Liver (tissue), 3 donors: Measurements from ENCODE around the gene ARHGAP9.

Source experiments
- FOXA1 ChIP-seq: IDR thresholded peaks from 2 replicates; pipeline ENCODE4 v1.6.1; 2016; ENCODE audit warnings: antibody characterized with exemption
- FOXA2 ChIP-seq: IDR thresholded peaks from 2 replicates; pipeline ENCODE4 v1.6.1; 2016; ENCODE audit warnings: antibody characterized with exemption
- GABPA ChIP-seq, 2 donors: IDR thresholded peaks in 1 of 2; conservative IDR thresholded peaks in 1 of 2; 2 replicates each; pipeline ENCODE4 v1.6.1; 2016; ENCODE audit warnings: antibody characterized with exemption in 2 of 2, mild to moderate bottlenecking in 1 of 2, moderate library complexity in 1 of 2
- JUND ChIP-seq, 2 donors: IDR thresholded peaks; 2 replicates each; pipeline ENCODE4 v1.6.1; 2016; ENCODE audit warnings: antibody characterized with exemption in 2 of 2
- RAD21 ChIP-seq, 2 donors: IDR thresholded peaks; 2 replicates each; pipeline ENCODE4 v1.6.1; 2016; ENCODE audit warnings: antibody characterized with exemption in 2 of 2, mild to moderate bottlenecking in 2 of 2
- RXRA ChIP-seq, 2 donors: IDR thresholded peaks; 2 replicates each; pipeline ENCODE4 v1.6.1; 2017 to 2018; ENCODE audit warnings: antibody characterized with exemption in 2 of 2, mild to moderate bottlenecking in 1 of 2
- TF ChIP-seq, protein P1 (sequence below): IDR thresholded peaks from 2 replicates; pipeline ENCODE4 v1.6.1; 2016; ENCODE audit warnings: antibody characterized with exemption, mild to moderate bottlenecking
- TF ChIP-seq, protein P2 (sequence below): fragments of 150-350 bp; IDR thresholded peaks from 2 replicates; pipeline ENCODE4 v1.5.1; 2017; ENCODE audit warnings: improper control_type of control experiment, low read depth, low read length; ENCODE audit not compliant: missing input control
- TF ChIP-seq, protein P3 (sequence below): IDR thresholded peaks from 2 replicates; pipeline ENCODE4 v1.6.1; 2016; ENCODE audit warnings: antibody characterized with exemption
- TF ChIP-seq, protein P4 (sequence below): IDR thresholded peaks from 2 replicates; pipeline ENCODE4 v1.6.1; 2016; ENCODE audit warnings: antibody characterized with exemption
- donor health status: healthy.
- donor health status: healthy.

DNA sequence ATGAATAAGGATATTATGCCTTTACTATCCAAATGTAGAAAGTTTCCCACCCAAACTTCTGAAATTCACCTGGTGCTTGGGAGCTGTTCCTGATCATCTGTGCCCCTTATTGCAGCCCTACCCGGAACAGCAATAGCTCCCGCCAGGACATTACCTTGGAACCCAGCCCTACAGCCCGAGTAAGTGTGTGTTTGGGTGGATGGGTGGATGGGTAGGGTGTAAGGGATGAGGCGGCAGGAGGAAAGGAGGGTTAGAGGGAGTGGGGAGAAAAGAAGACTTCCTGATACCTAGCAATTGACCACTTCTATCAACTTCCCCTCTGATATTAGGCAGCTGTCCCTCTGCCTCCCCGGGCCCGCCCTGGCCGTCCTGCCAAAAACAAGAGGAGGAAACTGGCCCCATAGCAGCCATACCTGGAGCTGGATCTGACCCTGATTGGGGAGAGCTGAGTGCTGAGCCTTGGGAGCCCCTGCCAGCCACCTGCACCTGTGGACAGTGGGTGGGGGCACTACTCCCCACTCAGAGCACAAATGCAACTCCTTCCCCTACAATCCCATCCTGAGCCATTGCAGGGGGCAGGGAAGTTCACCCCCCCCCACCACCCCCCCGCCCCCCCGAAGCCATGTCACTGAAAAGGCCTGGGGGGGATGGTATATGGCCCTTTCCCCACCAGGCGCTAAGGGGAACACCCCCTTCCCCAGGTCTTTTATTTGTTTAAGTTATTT lies 49.3 kb upstream of the ARHGAP9 start:
- no peak for TF ChIP-seq JUND (IDR thresholded peaks at IDR 0.05)
- TF ChIP-seq, protein P1, sequence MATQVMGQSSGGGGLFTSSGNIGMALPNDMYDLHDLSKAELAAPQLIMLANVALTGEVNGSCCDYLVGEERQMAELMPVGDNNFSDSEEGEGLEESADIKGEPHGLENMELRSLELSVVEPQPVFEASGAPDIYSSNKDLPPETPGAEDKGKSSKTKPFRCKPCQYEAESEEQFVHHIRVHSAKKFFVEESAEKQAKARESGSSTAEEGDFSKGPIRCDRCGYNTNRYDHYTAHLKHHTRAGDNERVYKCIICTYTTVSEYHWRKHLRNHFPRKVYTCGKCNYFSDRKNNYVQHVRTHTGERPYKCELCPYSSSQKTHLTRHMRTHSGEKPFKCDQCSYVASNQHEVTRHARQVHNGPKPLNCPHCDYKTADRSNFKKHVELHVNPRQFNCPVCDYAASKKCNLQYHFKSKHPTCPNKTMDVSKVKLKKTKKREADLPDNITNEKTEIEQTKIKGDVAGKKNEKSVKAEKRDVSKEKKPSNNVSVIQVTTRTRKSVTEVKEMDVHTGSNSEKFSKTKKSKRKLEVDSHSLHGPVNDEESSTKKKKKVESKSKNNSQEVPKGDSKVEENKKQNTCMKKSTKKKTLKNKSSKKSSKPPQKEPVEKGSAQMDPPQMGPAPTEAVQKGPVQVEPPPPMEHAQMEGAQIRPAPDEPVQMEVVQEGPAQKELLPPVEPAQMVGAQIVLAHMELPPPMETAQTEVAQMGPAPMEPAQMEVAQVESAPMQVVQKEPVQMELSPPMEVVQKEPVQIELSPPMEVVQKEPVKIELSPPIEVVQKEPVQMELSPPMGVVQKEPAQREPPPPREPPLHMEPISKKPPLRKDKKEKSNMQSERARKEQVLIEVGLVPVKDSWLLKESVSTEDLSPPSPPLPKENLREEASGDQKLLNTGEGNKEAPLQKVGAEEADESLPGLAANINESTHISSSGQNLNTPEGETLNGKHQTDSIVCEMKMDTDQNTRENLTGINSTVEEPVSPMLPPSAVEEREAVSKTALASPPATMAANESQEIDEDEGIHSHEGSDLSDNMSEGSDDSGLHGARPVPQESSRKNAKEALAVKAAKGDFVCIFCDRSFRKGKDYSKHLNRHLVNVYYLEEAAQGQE, result no peak
- no peak for TF ChIP-seq FOXA1
- TF ChIP-seq, protein P2, sequence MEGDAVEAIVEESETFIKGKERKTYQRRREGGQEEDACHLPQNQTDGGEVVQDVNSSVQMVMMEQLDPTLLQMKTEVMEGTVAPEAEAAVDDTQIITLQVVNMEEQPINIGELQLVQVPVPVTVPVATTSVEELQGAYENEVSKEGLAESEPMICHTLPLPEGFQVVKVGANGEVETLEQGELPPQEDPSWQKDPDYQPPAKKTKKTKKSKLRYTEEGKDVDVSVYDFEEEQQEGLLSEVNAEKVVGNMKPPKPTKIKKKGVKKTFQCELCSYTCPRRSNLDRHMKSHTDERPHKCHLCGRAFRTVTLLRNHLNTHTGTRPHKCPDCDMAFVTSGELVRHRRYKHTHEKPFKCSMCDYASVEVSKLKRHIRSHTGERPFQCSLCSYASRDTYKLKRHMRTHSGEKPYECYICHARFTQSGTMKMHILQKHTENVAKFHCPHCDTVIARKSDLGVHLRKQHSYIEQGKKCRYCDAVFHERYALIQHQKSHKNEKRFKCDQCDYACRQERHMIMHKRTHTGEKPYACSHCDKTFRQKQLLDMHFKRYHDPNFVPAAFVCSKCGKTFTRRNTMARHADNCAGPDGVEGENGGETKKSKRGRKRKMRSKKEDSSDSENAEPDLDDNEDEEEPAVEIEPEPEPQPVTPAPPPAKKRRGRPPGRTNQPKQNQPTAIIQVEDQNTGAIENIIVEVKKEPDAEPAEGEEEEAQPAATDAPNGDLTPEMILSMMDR, result no peak
- TF ChIP-seq, protein P3, sequence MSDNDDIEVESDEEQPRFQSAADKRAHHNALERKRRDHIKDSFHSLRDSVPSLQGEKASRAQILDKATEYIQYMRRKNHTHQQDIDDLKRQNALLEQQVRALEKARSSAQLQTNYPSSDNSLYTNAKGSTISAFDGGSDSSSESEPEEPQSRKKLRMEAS, result no peak
- TF ChIP-seq RAD21 (IDR thresholded peaks at IDR 0.05), result no peak
- TF ChIP-seq GABPA (IDR thresholded peaks at IDR 0.05 in 1 of 2, conservative IDR thresholded peaks at IDR 0.05 in 1 of 2), result no peak
- no peak for TF ChIP-seq RXRA (IDR thresholded peaks at IDR 0.05)
- TF ChIP-seq, protein P4, sequence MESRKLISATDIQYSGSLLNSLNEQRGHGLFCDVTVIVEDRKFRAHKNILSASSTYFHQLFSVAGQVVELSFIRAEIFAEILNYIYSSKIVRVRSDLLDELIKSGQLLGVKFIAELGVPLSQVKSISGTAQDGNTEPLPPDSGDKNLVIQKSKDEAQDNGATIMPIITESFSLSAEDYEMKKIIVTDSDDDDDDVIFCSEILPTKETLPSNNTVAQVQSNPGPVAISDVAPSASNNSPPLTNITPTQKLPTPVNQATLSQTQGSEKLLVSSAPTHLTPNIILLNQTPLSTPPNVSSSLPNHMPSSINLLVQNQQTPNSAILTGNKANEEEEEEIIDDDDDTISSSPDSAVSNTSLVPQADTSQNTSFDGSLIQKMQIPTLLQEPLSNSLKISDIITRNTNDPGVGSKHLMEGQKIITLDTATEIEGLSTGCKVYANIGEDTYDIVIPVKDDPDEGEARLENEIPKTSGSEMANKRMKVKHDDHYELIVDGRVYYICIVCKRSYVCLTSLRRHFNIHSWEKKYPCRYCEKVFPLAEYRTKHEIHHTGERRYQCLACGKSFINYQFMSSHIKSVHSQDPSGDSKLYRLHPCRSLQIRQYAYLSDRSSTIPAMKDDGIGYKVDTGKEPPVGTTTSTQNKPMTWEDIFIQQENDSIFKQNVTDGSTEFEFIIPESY, result no peak
- TF ChIP-seq FOXA2, result no peak
